Measurements from ENCODE around the gene TNFAIP3. TPM values are rescaled to one million over a fixed set of nuclear protein-coding genes. Genes with fewer than 3 reads are reported as not detected.
"Not testable (repeated sequence)": the region's sequence is repeated elsewhere in the genome, so short reads cannot be mapped to it uniquely, and the experiment has no call there.

TNFAIP3 gene
- 37.5 TPM for total RNA-seq

DNA sequence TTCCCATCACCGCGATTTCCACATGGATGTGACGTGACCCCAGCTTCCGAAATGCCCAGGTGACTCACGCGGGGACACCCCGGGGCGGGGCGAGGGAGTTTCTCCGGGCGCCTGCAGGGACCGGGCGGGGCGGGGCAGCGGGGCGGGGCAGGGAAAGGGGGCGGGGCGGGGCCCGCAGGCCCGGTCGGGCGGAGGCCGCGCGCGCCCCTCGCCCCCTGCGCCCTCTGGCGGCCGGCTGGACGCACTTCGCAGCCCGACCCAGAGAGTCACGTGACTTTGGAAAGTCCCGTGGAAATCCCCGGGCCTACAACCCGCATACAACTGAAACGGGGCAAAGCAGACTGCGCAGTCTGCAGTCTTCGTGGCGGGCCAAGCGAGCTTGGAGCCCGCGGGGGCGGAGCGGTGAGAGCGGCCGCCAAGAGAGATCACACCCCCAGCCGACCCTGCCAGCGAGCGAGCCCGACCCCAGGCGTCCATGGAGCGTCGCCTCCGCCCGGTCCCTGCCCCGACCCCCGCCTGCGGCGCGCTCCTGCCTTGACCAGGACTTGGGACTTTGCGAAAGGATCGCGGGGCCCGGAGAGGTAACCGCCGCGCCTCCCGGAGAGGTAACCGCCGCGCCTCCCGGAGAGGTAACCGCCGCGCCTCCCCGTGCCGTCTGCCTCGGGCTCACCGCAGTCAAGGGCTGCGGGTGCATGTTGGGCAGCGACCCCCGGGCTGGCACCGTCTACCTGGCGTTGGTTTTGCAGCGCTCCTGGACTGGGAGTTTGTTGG is at the start of gene TNFAIP3:
Gene TNFAIP3, plus strand, starts transcription at position 346 of the 771 bp plus-strand sequence. CDS start 3,969 bp downstream, outside the sequence.
- intact Hi-C loops (cut with DNase I) = no loop called here
- DNase-seq (ENCODE audit: low spot score) (peak; percentile 95), ATAC-seq (peak; percentile 92)

DNA sequence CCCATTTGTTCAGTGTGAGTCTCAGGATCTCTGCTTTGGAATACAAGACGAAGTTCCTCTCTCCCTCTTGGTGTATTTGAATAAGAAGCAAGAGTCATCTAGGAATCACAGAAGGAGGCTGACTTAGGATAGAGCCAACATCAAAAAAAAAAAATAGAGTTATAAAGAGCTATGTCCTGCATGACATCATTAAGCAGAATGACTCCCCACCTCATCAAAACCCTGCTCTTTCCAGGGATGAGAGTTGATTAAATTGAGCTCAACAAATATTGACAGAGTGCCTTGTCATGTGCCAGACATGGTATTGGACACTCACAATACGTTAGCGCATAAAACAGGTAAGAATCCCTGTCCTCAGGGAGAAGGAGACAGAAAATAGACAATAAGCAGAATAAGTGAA is 48.6 kb upstream of the TNFAIP3 start:
- ATAC-seq (no peak), DNase-seq (ENCODE audit: low spot score) (no peak)
- intact Hi-C loops (cut with DNase I) = no loop called here

DNA sequence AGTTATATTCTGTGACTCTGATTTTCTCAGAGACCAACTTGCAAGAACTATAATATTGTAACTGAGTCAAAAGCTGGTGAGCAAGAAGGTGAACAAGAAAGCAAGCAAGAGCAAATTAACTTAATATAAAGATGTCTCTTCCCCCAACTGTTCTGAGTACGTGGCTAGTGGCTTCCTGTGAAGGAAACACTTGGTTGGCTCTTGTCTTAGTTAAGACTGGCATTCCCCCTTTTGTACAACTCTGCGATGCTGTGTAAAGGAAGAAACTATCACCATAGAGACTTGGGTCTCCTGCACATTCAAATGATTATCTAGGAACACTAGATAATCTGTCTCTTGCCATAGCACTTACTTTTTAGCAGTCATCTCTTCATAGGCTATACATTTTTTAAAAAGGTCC is 47.3 kb upstream of the TNFAIP3 start:
- ATAC-seq = no peak
- intact Hi-C loops (cut with DNase I) = no loop called here

DNA sequence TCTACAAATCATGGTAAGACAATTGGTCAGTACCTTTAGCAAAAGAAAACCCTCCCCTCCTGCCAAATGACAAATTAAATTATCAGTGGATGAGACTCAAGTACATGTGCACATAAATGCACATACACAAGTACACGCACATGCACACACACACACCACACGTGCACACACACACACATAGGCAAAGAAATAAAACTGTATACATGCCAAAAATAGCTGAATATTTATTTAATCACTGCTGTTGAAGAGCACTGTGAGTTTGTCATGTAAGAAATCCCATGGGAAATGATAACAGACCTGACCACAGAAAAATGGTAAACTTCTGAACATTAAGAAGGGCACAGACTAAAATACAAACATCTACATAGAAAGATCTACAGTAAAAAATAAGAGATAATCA is 46.6 kb upstream of the TNFAIP3 start:
- DNase-seq (ENCODE audit: low spot score) = no peak
- intact Hi-C loops (cut with DNase I) = no loop called here
- ATAC-seq = no peak

More for the DNA sequence above, 47.3 kb upstream of the TNFAIP3 start:
- DNase-seq (ENCODE audit: low spot score) = no peak

DNA sequence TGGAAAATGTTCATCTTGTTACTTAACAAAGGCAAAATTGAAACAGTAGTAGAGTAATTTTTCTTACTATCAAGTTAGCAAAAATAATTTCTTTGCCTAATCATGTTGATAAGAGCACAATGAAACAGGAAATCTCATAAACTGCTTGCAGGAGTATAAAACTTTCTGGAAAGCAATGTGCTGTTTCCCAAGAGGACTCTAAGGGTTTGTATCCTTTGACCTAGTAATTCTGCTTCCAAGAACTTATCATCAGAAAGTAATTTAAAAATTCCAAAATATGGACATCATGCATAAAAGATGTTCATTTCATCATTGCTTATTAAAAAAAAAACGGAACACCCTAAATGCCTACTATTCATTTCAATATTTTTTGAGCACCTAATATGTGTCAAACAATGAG is 46.1 kb upstream of the TNFAIP3 start:
- intact Hi-C loops (cut with DNase I) = no loop called here
- no peak for DNase-seq (ENCODE audit: low spot score)
- peak; percentile 78 for ATAC-seq

DNA sequence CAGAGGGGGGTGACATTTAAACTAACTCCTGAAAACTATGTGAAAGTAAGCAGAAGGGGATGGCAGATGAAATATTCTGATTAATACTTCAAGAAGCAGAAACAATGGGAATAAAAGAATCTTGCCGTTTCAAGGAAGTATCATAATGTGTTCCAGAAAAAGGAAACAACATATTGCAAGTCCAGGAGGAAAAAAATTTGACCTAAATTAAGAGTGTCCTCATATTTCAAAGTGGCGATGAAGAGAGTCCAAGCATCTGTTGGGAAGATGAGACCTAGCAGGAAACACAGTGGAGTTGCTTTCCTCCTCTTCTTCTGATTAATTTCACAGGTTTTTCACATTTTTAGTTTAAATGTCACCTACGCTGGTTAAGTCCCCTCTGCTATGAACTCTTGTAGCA is 45.6 kb upstream of the TNFAIP3 start:
- ATAC-seq = no peak
- intact Hi-C loops (cut with DNase I) = no loop called here
- DNase-seq (ENCODE audit: low spot score) = no peak

DNA sequence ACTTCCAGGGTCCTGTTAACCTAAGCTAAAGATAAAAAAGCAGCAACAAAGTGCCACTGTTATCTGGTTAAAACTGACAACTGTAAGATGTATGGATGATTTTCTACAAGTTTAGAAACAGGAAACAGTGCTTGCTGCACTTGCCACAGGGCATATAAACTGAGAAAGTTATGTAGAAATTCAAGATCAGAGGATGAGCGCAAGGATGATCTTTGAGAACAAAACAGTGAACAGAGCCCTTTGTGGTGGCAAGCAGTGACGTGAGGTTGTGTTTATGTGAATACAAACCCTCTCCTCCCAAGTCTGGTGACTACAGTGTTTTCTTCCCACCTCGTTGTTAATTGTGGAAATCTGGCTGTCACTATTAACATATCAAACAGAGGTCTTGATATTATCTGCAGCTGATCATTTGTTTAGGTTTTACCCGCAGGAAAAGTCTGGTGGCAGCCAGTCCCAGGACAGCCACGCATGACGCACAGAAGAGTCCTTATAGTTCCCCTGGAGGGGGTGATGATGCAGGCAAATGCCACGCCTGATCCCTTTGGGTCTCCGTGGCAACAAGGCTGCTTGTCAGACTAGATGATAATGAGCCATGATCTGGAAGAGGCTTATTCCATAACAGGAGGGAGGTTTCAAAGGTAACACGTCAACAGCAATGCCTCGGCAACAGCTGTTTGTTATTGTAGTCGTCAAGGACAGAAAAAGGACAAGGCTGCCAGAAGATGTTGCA is 43.1 kb upstream of the TNFAIP3 start:
- DNase-seq (ENCODE audit: low spot score) = no peak
- intact Hi-C loops (cut with DNase I) = no loop called here
- ATAC-seq = peak; percentile 63

DNA sequence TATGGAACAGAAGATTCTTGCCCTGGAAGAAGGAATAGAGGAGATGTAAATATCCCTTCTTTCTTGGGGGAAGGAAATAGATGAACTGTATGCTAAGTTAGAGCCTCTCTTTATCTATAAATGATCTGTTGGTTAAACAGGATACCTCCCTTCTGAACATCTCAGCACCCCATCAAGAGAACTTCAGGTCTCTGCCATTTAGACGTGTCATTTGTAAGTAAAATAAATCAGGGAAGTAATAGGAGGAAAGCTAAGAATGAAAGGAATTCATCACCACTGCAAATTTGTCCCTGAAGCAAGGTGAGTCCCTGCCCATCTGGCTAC is 42.5 kb upstream of the TNFAIP3 start:
- intact Hi-C loops (cut with DNase I) = no loop called here
- no peak for DNase-seq (ENCODE audit: low spot score)
- no peak for ATAC-seq

DNA sequence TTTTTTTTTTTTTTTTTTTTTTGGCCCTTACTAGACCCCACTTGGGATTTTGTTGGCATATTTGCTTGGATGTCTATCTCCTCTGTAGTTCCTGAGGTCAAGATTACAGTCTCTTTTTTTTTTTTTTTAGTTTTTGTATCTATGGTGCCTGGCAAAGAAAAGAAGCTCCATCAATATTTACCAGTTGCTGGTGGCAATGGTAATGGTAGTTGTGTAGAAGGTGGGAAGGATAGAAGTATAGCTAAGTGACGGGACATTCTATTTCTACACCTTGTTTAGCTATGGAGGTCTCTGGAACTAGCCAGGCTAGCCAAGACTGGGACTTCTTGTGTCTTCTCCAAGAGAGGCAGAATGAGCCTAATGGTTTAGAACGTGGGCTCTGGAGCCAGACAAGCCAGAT is 42.2 kb upstream of the TNFAIP3 start:
- no peak for ATAC-seq

DNA sequence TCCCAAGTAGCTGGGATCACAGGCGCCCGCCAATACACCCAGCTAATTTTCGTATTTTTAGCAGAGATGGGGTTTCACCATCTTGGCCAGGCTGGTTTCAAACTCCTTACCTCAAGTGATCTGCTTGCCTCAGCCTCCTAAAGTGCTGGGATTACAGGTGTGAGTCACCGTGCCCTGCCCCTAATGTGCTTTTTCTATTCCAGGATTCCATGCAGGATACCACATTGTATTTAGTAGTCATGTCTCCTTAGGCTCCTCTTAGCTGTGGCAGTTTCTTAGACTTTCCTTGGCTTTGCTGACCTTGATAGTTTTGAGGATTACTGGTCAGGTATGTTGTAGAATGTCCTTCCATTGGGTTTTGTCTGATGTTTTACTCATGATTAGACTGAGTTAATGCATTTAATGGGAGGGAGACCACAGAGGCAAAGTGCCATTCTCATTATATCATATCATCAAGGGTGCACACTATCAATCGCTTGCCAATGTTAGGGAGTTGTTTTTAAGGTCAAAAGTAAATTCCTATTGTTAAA is 39.6 kb upstream of the TNFAIP3 start:
- ATAC-seq = no peak
- intact Hi-C loops (cut with DNase I) = no loop called here
- no peak for DNase-seq (ENCODE audit: low spot score)

More for the DNA sequence above, 42.2 kb upstream of the TNFAIP3 start:
- intact Hi-C loops (cut with DNase I) = no loop called here
- DNase-seq (ENCODE audit: low spot score) = no peak

DNA sequence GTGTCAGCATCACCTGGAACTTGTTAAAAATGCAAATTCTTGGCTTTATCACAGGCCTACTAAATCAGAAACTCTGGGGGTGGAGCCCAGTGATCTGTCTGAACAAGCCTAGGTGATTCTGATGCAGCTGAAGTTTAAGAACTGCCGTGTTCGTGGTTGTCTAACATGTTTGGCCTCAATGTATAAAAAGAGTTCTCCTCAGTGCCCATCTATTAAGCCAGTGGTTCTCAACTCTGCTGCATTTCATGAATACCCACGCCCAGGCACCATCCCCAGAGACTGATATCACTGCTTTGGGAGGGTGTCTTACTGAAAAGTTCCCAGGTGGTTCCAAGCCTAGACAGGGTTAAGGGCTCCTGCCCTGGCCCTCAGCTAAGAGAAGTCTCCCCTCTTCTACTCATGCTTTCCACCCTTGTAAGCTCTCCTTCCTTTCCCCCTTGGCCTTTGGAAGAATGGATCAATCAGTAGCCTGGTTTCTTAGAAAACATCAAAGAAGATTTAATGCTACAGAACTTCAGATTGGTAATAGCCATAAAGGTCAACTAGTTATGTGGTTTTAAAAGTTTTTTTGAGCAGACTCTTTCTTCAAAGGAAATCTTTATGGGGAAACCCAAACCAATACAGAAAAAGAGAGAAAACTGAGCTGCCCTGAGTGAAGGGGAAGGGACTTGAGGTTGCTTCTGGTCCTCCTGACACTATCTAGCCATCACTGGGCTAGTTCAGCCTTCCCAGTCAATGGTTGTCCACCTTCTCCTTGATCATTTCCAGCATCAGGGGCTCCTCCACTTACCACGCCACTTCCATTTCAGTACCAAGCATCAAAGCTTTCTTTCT is 38.9 kb upstream of the TNFAIP3 start:
- intact Hi-C loops (cut with DNase I) = no loop called here
- no peak for DNase-seq (ENCODE audit: low spot score)
- no peak for ATAC-seq

DNA sequence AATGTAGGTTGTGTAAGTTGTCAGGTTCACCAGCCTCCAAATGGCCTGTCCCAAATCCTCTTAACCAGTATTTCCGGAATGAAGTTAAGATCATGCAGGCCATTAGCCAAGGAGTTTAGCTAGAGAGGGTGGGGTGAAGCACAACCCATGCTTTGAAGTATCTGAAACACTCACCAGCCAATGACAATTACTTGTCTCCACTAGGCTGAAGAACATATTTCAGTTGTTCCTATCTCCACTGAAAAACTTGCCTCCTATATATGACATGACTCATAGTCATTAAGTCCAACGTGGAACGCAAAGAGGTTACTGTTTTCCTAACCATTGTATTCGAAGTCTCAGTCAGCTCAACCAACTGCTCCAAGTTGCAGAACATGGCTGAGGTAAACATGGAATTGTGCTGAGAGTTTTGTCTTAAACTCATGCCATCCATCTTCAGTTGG is 37.4 kb upstream of the TNFAIP3 start:
- DNase-seq (ENCODE audit: low spot score) (no peak), ATAC-seq (no peak)
- intact Hi-C loops (cut with DNase I) = no loop called here

DNA sequence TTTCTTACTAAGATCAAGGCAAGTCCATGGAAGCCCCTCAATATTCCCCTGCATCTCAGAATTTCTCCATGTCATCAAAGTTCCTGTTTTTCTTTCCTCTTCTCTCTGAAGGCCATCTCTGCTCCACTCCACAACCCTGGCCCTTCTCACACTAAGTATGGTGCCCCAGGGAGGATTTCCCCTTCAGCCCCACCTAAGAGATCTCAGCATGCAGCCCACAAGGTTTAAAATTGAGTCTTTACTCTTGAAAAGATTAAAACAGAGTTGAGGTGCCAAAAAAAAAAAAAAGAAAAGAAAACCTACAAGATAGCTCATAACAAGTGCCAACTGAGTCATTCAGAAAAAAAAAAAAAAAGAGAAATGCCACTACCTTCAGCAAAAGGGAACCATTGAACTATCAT is 36.5 kb upstream of the TNFAIP3 start:
- ATAC-seq (no peak), DNase-seq (ENCODE audit: low spot score) (no peak)
- intact Hi-C loops (cut with DNase I) = no loop called here

DNA sequence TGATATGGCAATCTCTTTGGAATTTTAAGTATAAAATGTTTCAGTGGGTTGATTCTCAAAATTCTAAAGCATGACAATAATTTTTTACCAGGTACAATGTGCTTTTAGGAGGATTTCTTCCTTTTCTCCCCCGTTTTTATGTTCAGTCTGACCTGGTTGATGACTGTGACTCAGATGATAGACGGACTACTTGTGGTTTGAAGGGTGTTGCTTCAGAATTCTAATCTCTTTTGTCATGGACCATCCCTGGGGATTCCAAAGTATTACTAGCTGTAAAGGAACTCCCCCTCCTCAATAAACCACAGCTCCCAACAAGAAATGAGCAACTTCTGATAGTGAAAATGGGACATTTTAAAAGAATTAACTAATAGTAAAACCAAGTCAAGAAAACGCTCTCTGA is 34.9 kb upstream of the TNFAIP3 start:
- intact Hi-C loops (cut with DNase I) = no loop called here
- ATAC-seq (no peak), DNase-seq (ENCODE audit: low spot score) (no peak)

DNA sequence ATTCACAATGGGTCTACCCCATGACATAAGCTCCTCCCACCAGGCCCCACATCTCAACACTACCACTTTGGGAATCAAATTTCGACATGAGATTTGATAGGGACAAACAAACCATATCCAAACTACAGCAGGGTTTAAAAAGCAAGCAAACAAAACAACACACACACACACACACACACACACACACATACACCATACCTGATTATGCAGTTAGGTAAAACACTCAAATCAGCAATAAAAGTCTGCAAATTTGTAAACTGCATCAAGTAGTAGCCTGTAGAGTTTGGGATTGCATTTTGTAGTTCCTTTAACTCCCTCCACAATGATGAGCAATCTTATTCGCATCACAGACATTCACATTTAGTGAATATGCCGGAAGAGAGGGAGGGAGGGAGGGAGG is 32.6 kb upstream of the TNFAIP3 start:
- no peak for ATAC-seq
- intact Hi-C loops (cut with DNase I) = no loop called here
- DNase-seq (ENCODE audit: low spot score) = no peak

DNA sequence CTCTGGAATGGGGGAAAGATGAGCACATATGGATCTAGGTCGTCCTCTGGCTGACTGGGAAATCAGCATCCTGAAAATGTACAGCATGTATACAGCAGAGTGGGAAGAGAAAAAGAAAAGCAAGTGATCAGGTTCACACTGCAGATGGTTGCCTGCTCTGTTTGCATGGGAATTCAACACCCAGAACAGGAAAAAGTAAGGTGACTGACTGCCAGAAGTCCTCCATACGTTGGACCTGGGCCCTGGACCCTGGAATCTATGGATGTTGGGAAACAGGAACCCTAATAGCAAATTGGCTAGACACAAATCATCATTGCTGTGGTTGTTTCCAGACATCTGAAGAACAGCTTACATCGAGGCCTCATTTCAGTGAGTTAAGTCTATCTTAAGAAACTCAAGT is 30.3 kb upstream of the TNFAIP3 start:
- intact Hi-C loops (cut with DNase I) = no loop called here
- ATAC-seq (no peak), DNase-seq (ENCODE audit: low spot score) (no peak)

DNA sequence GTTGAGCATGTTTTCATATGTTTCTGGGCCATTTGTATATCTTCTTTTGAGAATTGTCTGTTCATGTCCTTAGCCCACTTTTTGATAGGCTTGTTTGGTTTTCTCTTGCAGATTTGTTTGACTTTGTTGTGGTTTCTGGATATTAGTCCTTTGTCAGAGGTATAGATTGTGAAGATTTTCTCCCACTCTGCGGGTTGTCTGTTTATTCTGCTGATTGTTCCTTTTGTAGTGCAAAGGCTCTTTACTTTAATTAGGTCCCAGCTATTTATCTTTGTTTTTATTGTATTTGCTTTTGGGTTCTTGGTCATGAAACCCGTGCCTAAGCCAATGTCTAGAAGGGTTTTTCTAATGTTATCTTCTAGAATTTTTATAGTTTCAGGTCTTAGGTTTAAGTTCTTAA is 29.0 kb upstream of the TNFAIP3 start:
- intact Hi-C loops (cut with DNase I); ATAC-seq; DNase-seq (ENCODE audit: low spot score): not testable (repeated sequence)

DNA sequence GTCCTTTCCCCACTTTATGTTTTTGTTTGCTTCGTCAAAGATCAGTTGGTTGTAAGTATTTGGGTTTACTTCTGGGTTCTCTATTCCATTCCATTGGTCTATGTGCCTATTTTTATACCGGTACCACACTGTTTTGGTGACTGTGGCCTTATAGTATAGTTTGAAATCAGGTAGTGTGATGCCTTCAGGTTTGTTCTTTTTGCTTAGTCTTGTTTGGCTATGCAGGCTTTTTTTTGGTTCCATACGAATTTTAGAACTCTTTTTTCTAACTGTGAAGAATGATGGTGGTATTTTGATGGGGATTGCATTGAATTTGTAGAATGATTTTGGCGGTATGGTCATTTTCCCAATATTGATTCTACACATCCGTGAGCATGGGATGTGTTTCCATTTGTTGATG is 28.5 kb upstream of the TNFAIP3 start:
- DNase-seq (ENCODE audit: low spot score); intact Hi-C loops (cut with DNase I); ATAC-seq: not testable (repeated sequence)

DNA sequence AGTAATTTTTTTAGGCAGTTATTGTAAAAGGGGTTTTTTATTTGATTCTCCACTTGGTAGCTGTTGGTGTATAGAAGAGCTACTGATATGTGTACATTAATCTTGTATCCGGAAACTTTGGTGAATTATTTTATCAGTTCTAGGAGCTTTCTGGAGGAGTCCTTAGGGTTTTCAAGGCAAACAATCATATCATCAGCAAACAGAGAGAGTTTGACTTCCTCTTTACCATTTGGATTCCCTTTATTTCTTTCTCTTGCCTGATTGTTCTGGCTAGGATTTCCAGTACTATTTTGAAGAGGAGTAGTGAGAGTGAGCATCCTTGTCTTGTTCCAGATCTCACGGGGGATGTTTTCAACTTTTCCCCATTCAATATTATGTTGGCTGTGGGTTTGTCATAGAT is 28.0 kb upstream of the TNFAIP3 start:
- DNase-seq (ENCODE audit: low spot score) (no peak), ATAC-seq (no peak)
- intact Hi-C loops (cut with DNase I) = no loop called here

DNA sequence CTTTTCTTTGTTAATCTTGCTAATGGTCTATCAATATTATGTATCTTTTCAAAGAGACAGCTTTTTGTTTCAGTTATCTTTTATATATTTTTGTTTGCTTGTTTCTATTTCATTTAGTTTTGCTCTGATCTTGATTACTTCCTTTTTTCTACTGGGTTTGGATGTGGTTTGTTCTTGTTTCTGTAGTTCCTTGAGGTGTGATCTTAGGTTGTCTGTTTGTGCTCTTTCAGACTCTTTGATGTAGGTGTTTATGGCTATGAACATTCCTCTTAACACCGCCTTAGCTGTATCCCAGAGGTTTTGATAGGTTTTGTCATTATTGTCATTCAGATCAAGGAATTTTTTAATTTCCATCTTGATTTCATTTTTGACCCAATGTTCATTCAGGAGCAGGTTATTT is 26.8 kb upstream of the TNFAIP3 start:
- ATAC-seq (no peak), DNase-seq (ENCODE audit: low spot score) (no peak)
- intact Hi-C loops (cut with DNase I) = no loop called here
